Liver (tissue), 9 donors: ENCODE results near the gene LMTK3. TPM values are rescaled to one million over a fixed set of nuclear protein-coding genes. Genes with fewer than 3 reads are reported as not detected.

Experiments used
- DNase-seq: peaks from one replicate; pipeline ENCODE4 v3.0.0-alpha.2; 2017; ENCODE audit warnings: low spot score
- H3K27ac ChIP-seq, 2 donors: one replicate each; pipeline ENCODE4 v1.7.0; 2013; ENCODE audit warnings: inconsistent platforms in 2 of 2, low read length in 2 of 2, control low read depth in 1 of 2, low read depth in 1 of 2, mild to moderate bottlenecking in 1 of 2
- H3K27me3 ChIP-seq, 4 donors: one replicate each; pipeline versions ENCODE4 v1.6.1 to v1.7.0; 2013; ENCODE audit warnings: low read length in 3 of 4, inconsistent platforms in 1 of 4, mild to moderate bottlenecking in 1 of 4, moderate library complexity in 1 of 4; ENCODE audit not compliant: control insufficient read depth in 4 of 4, insufficient read depth in 4 of 4
- H3K36me3 ChIP-seq, 4 donors: one replicate each; pipeline versions ENCODE4 v1.6.1 to v1.7.0; 2013; ENCODE audit warnings: low read length in 3 of 4, mild to moderate bottlenecking in 3 of 4, low read depth in 1 of 4, moderate library complexity in 1 of 4; ENCODE audit not compliant: control insufficient read depth in 4 of 4, insufficient read depth in 3 of 4
- H3K4me1 ChIP-seq, 4 donors: one replicate each; pipeline versions ENCODE4 v1.6.1 to v1.7.0; 2013; ENCODE audit warnings: low read length in 3 of 4, mild to moderate bottlenecking in 3 of 4, moderate library complexity in 1 of 4; ENCODE audit not compliant: control insufficient read depth in 4 of 4, insufficient read depth in 4 of 4
- H3K4me3 ChIP-seq, 3 donors: one replicate each; pipeline versions ENCODE4 v1.6.1 to v1.7.0; 2013; ENCODE audit warnings: low read length in 3 of 3, control low read depth in 1 of 3, low read depth in 1 of 3, mild to moderate bottlenecking in 1 of 3
- H3K9ac ChIP-seq, 2 donors: one replicate each; pipeline ENCODE4 v1.7.0; 2013; ENCODE audit warnings: low read length in 2 of 2, mild to moderate bottlenecking in 2 of 2, moderate library complexity in 2 of 2, control low read depth in 1 of 2, low read depth in 1 of 2
- H3K9me3 ChIP-seq, 4 donors: one replicate each; pipeline versions ENCODE4 v1.6.1 to v1.7.0; 2013; ENCODE audit warnings: low read length in 3 of 4; ENCODE audit not compliant: control insufficient read depth in 4 of 4
- FOXA1 ChIP-seq: IDR thresholded peaks from 2 replicates; pipeline ENCODE4 v1.6.1; 2016; ENCODE audit warnings: antibody characterized with exemption
- FOXA2 ChIP-seq: IDR thresholded peaks from 2 replicates; pipeline ENCODE4 v1.6.1; 2016; ENCODE audit warnings: antibody characterized with exemption
- GABPA ChIP-seq, 2 donors: IDR thresholded peaks in 1 of 2; conservative IDR thresholded peaks in 1 of 2; 2 replicates each; pipeline ENCODE4 v1.6.1; 2016; ENCODE audit warnings: antibody characterized with exemption in 2 of 2, mild to moderate bottlenecking in 1 of 2, moderate library complexity in 1 of 2
- HNF4G ChIP-seq: IDR thresholded peaks from 2 replicates; pipeline ENCODE4 v1.6.1; 2016; ENCODE audit warnings: antibody characterized with exemption
- JUND ChIP-seq, 2 donors: IDR thresholded peaks; 2 replicates each; pipeline ENCODE4 v1.6.1; 2016; ENCODE audit warnings: antibody characterized with exemption in 2 of 2
- NR2F2 ChIP-seq: IDR thresholded peaks from 2 replicates; pipeline ENCODE4 v1.6.1; 2016; ENCODE audit warnings: antibody characterized with exemption
- RAD21 ChIP-seq, 2 donors: IDR thresholded peaks; 2 replicates each; pipeline ENCODE4 v1.6.1; 2016; ENCODE audit warnings: antibody characterized with exemption in 2 of 2, mild to moderate bottlenecking in 2 of 2
- RXRA ChIP-seq, 2 donors: IDR thresholded peaks; 2 replicates each; pipeline ENCODE4 v1.6.1; 2017 to 2018; ENCODE audit warnings: antibody characterized with exemption in 2 of 2, mild to moderate bottlenecking in 1 of 2
- SP1 ChIP-seq: IDR thresholded peaks from 2 replicates; pipeline ENCODE4 v1.6.1; 2018; ENCODE audit warnings: antibody characterized with exemption, mild to moderate bottlenecking
- TAF1 ChIP-seq: conservative IDR thresholded peaks from 2 replicates; pipeline ENCODE4 v1.6.1; 2016; ENCODE audit warnings: antibody characterized with exemption, mild to moderate bottlenecking
- YY1 ChIP-seq: IDR thresholded peaks from 2 replicates; pipeline ENCODE4 v1.6.1; 2016; ENCODE audit warnings: antibody characterized with exemption, mild to moderate bottlenecking
- WGBS: extraction: QIAGEN DNeasy Blood & Tissue Kit; methylation state at CpG from one replicate; pipeline ENCODE4 v1.1.7; 2013; 5-methylcytosine and 5-hydroxymethylcytosine counted together
- polyA plus RNA-seq, 2 donors: library from polyadenylated mRNA; stranded (reverse) in 1 of 2; unstranded in 1 of 2; fragments of 200-250 nt in 1 of 2; fragments of >200 nt in 1 of 2; fragmentation: Nextera tagmentation in 1 of 2; extraction: Ambion mirVana in 1 of 2; gene quantifications; one replicate each; pipeline versions ENCODE4 v1.2.1 to v1.2.3, GENCODE V29; 2013 to 2015
- total RNA-seq, 2 donors: library from RNA; depleted of rRNA; stranded (reverse); fragments of >200 nt; gene quantifications; one replicate each; pipeline ENCODE4 v1.2.3, GENCODE V29; 2014
- TF ChIP-seq, protein P1 (sequence below): IDR thresholded peaks from 2 replicates; pipeline ENCODE4 v1.6.1; 2016; ENCODE audit warnings: antibody characterized with exemption, mild to moderate bottlenecking
- TF ChIP-seq, protein P2 (sequence below): IDR thresholded peaks from 2 replicates; pipeline ENCODE4 v1.6.1; 2016; ENCODE audit warnings: antibody characterized with exemption
- TF ChIP-seq, protein P3 (sequence below): fragments of 150-350 bp; IDR thresholded peaks from 2 replicates; pipeline ENCODE4 v1.5.1; 2017; ENCODE audit warnings: improper control_type of control experiment, low read depth, low read length; ENCODE audit not compliant: missing input control
- TF ChIP-seq, protein P4 (sequence below): IDR thresholded peaks from 2 replicates; pipeline ENCODE4 v1.6.1; 2016; ENCODE audit warnings: antibody characterized with exemption
- donor health status: healthy.
- donor health status: healthy.
- donor health status: healthy.
- donor health status: healthy.
- donor health status: healthy.

LMTK3 gene
- total and polyA plus RNA-seq, 4 donors, result 0.08 TPM; not detected in 2

DNA sequence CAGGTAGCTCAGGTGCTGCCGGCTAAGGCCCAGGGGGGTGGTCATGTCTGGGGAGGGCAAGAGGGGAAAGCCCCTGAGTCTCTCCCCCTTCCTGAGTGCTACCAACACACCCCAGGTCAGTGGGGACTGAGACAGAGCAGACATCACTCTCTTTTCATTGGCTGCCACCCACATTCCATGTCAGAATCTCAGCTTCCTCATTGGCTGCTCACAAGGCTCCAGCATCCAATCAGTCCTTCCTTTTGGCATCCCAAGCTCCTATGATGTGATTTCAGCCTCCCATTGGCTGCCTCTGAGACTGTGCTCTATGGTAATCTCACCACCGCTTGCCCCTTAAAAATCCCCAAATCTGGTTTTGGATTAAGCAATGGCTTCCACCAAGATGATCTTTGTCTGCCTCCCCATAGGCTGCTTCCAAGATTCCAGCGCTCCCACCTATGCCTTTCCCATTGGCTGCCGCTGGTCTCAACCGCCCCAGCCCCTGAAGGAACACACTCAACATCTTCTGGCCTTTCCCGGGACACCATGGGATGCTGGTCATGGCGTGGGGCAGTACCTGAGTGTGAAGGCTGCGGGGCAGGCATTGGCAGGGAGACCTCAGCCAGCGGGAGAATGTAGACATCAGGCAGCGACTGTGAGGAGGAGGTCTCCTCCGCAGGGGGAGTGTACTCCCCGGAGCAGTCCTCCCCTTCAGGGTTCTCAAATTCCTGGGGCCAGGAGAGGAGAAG lies 2.0 kb downstream of the LMTK3 start:
- Histone ChIP-seq H3K27ac (no peak overlapping the region), H3K36me3 (no peaks in the 10 kb centered on the region), H3K9ac (no peak overlapping the region), H3K9me3 (no peaks in the 10 kb centered on the region), H3K4me1 (peaks cover 0 to 9% (median 1%) of the 10 kb centered on the region in 4 donors), H3K4me3 (no peak overlapping the region), H3K27me3 (peaks cover 0 to 8% (median 2%) of the 10 kb centered on the region in 4 donors)
- no peak for DNase-seq
- 80% methylated on average over 12 of the region's 12 CpGs for WGBS
- no peak for TF ChIP-seq RAD21 (IDR thresholded peaks at IDR 0.05)
- TF ChIP-seq NR2F2, result no peak
- TF ChIP-seq, protein P1, sequence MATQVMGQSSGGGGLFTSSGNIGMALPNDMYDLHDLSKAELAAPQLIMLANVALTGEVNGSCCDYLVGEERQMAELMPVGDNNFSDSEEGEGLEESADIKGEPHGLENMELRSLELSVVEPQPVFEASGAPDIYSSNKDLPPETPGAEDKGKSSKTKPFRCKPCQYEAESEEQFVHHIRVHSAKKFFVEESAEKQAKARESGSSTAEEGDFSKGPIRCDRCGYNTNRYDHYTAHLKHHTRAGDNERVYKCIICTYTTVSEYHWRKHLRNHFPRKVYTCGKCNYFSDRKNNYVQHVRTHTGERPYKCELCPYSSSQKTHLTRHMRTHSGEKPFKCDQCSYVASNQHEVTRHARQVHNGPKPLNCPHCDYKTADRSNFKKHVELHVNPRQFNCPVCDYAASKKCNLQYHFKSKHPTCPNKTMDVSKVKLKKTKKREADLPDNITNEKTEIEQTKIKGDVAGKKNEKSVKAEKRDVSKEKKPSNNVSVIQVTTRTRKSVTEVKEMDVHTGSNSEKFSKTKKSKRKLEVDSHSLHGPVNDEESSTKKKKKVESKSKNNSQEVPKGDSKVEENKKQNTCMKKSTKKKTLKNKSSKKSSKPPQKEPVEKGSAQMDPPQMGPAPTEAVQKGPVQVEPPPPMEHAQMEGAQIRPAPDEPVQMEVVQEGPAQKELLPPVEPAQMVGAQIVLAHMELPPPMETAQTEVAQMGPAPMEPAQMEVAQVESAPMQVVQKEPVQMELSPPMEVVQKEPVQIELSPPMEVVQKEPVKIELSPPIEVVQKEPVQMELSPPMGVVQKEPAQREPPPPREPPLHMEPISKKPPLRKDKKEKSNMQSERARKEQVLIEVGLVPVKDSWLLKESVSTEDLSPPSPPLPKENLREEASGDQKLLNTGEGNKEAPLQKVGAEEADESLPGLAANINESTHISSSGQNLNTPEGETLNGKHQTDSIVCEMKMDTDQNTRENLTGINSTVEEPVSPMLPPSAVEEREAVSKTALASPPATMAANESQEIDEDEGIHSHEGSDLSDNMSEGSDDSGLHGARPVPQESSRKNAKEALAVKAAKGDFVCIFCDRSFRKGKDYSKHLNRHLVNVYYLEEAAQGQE, result no peak
- TF ChIP-seq HNF4G, result no peak
- TF ChIP-seq RXRA (IDR thresholded peaks at IDR 0.05), result no peak
- no peak for TF ChIP-seq FOXA1
- TF ChIP-seq, protein P2, sequence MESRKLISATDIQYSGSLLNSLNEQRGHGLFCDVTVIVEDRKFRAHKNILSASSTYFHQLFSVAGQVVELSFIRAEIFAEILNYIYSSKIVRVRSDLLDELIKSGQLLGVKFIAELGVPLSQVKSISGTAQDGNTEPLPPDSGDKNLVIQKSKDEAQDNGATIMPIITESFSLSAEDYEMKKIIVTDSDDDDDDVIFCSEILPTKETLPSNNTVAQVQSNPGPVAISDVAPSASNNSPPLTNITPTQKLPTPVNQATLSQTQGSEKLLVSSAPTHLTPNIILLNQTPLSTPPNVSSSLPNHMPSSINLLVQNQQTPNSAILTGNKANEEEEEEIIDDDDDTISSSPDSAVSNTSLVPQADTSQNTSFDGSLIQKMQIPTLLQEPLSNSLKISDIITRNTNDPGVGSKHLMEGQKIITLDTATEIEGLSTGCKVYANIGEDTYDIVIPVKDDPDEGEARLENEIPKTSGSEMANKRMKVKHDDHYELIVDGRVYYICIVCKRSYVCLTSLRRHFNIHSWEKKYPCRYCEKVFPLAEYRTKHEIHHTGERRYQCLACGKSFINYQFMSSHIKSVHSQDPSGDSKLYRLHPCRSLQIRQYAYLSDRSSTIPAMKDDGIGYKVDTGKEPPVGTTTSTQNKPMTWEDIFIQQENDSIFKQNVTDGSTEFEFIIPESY, result no peak
- no peak for TF ChIP-seq JUND (IDR thresholded peaks at IDR 0.05)
- TF ChIP-seq YY1, result no peak
- no peak for TF ChIP-seq TAF1
- TF ChIP-seq SP1, result no peak
- TF ChIP-seq GABPA (IDR thresholded peaks at IDR 0.05 in 1 of 2, conservative IDR thresholded peaks at IDR 0.05 in 1 of 2), result no peak
- no peak for TF ChIP-seq FOXA2
- TF ChIP-seq, protein P3, sequence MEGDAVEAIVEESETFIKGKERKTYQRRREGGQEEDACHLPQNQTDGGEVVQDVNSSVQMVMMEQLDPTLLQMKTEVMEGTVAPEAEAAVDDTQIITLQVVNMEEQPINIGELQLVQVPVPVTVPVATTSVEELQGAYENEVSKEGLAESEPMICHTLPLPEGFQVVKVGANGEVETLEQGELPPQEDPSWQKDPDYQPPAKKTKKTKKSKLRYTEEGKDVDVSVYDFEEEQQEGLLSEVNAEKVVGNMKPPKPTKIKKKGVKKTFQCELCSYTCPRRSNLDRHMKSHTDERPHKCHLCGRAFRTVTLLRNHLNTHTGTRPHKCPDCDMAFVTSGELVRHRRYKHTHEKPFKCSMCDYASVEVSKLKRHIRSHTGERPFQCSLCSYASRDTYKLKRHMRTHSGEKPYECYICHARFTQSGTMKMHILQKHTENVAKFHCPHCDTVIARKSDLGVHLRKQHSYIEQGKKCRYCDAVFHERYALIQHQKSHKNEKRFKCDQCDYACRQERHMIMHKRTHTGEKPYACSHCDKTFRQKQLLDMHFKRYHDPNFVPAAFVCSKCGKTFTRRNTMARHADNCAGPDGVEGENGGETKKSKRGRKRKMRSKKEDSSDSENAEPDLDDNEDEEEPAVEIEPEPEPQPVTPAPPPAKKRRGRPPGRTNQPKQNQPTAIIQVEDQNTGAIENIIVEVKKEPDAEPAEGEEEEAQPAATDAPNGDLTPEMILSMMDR, result no peak
- TF ChIP-seq, protein P4, sequence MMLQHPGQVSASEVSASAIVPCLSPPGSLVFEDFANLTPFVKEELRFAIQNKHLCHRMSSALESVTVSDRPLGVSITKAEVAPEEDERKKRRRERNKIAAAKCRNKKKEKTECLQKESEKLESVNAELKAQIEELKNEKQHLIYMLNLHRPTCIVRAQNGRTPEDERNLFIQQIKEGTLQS, result no peak
